HG03457 (cell line): ENCODE data around the gene RGS9.
"Not testable (repeated sequence)": the region's sequence is repeated elsewhere in the genome, so short reads cannot be mapped to it uniquely, and the experiment has no call there.

Experiments used
- ATAC-seq: cut with Tn5 transposase; IDR thresholded peaks from one replicate; pipeline ENCODE4 v1.9.1; 2021; ENCODE audit warnings: moderate number of reproducible peaks; ENCODE audit not compliant: unreplicated experiment

Gene RGS9

GRCh38 chr17:65204001-65204400 is 66.8 kb downstream of the RGS9 start:
- ATAC-seq = no peak

GRCh38 chr17:65205655-65206054 is 68.5 kb downstream of the RGS9 start:
- no peak for ATAC-seq

GRCh38 chr17:65207448-65207847 is 70.3 kb downstream of the RGS9 start:
- ATAC-seq = not testable (repeated sequence)

GRCh38 chr17:65208717-65209116 is 71.5 kb downstream of the RGS9 start:
- no peak for ATAC-seq

GRCh38 chr17:65218261-65218660 is 81.1 kb downstream of the RGS9 start:
- no peak for ATAC-seq

GRCh38 chr17:65219124-65219523 is 82.0 kb downstream of the RGS9 start:
- ATAC-seq = no peak

GRCh38 chr17:65219707-65220106 is 82.5 kb downstream of the RGS9 start:
- ATAC-seq = no peak

GRCh38 chr17:65220732-65221131 is 83.6 kb downstream of the RGS9 start:
- ATAC-seq = no peak

GRCh38 chr17:65222214-65222738 is 85.1 kb downstream of the RGS9 start:
- no peak for ATAC-seq

GRCh38 chr17:65225061-65225460 is 87.9 kb downstream of the RGS9 start:
- no peak for ATAC-seq

- ATAC-seq = no peak
Measured at GRCh38 chr17:65226227-65226626, 89.1 kb downstream of the RGS9 start.

- no peak for ATAC-seq
Measured at GRCh38 chr17:65227637-65228036, 90.5 kb downstream of the RGS9 start.

- ATAC-seq = no peak
Measured at GRCh38 chr17:65228287-65228686, 91.1 kb downstream of the RGS9 start.

GRCh38 chr17:65228734-65229620 is 91.8 kb downstream of the RGS9 start:
- peak; percentile 52 for ATAC-seq

GRCh38 chr17:65229621-65229995 is 92.4 kb downstream of the RGS9 start:
- no peak for ATAC-seq

GRCh38 chr17:65230040-65230439 is 92.9 kb downstream of the RGS9 start:
- no peak for ATAC-seq

GRCh38 chr17:65231086-65231485 is 93.9 kb downstream of the RGS9 start:
- ATAC-seq = no peak

GRCh38 chr17:65231662-65232335 is 94.6 kb downstream of the RGS9 start:
- no peak for ATAC-seq

GRCh38 chr17:65235284-65235683 is 98.1 kb downstream of the RGS9 start:
- ATAC-seq = no peak

- no peak for ATAC-seq
Measured at GRCh38 chr17:65236321-65236720, 99.2 kb downstream of the RGS9 start.

GRCh38 chr17:65243838-65244625 is 106.9 kb downstream of the RGS9 start:
- no peak for ATAC-seq
